GDM1 (cell line): Measurements from ENCODE around the gene RDH14.
A peak's percentile ranks its signal among the peaks of the same experiment; 100 is the strongest.

Experiments used
- DNase-seq: peaks from one replicate; lab custom pipeline; 2025; lab: John Stamatoyannopoulos, UW

The RDH14 gene

DNA sequence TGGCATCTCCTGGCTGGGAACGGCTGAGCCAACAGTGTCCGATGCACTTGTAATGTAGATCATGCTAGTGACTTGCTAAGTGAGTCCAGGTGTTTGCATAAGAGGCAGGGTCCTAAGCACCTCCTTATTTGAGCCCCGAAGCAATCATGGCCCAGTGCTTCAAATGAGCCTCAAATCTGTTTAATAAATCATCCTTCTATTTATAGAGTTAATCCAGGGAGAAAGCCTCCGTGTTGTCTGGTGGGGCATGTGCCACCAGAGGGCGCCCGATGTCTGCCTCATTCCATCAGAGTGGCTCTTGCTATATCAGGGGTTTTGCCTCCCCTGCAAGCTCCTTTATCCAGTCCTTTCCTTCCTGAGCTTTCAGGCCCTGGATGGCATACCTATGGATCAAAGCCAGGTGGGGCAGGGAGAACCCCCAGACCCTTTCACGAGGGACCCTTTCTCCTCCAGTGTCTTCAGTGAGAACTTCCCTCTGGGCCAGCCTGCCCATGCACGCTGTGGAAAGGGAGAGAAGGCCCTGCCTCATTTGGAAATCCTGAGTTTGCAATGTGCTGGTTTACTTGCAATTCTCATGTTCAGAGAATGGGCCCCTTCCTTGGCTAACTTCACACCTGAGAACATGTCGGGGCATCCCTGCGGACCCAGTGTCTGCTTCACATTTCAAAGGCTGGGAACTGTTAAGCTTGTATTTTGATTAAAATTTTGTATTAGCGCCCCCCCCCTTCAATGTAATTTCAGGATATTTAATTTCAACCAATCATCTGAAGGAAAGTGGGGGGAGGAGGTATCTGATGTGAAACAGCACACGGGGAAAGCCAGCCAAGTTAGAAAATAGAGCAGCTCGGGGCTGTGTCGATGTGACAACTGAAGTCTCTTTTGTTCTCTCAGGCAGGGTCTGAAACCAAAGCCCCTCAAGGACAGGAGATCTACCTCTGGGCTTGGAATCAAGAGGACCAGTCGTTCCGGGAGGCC, 39.7 kb downstream of the RDH14 start:
- DNase-seq, result peak; percentile 15

DNA sequence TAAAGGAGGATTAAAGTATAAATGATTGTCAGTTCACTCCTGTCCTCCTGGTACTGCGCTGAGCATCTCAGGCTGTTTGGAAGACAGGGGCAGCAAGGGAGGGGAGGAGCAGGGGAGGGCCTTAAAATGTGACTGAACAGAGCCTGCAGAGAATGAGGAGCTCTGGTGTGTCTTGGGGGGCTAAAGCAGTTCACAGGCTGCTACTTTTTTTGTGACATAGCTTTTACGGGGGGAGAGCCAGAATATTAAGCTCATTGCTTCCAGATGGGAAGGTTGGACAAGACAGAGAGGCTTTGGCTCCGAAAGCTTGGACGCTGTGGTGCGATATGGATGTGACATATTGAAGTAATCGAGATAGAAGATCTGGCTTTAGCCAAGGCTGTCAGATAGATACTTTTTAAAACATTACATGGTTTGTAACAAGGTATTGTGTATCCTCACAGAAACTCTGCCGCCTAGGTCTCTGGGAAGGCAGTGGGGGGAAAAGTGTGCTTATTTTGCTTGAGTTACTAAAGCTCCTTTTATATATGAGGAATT, 40.5 kb downstream of the RDH14 start:
- DNase-seq, result no peak

DNA sequence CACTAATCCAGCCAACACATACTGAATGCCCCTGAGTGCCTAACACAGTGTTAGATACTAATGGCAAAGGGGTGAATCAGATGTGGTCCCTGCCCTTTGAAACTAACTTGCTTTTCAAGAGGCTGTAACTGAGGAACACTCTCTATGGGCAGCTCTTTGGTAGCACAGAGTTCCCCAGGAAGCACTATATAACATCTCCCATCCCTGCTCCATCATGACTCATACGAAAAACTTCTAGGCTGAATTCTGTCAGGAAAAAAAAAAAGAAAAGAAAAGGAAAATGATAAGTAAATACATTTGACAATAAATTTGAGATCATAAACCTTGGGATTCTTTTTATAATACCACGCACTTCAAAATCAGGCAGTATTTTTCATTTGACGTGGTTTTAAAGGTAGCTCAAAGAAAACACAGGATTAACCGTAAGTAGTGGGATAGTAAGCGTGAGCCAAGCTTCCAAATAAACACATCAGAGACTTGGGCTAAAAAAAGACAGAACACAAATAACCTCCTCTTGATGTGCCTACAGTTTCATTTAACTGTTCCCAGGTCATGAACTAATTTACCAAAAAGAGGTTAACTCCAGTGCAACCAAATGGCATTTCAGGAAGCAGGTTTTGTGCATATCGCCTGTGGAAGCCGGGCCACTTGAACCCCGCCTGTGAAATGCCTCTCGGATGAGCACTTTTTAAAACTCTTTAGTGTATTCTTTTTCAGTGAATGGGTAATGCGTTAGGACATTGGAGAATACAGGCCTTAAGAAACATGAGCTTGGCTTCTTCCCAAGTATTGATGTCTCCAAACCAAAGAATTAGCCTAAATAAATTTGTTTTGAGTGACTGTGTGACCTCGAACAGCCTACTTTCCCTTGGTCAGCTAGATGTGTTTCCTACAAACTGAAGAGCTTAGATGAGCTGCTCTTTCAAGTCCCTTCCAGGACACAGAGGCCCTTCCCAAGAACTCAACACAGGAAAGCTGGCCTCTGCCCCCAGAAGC, 42.0 kb downstream of the RDH14 start:
- no peak for DNase-seq

DNA sequence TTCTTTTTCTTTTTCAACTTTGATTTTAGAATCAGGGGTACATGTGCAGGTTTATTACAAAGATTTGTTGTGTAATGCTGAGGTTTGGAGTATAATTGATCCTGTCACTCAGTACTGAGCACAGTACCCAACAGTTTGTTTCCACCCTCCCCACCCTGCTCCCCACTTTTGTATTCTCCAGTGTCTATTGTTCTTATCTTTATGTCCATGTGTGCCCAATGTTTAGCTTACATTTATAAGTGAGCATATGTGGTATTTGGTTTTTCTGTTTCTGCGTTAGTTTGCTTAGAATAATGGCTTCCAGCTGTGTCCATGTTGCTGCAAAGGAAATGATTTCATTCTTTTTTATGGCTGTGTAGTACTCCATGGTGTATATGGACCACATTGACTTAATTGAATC, 43.1 kb downstream of the RDH14 start:
- DNase-seq, result no peak

DNA sequence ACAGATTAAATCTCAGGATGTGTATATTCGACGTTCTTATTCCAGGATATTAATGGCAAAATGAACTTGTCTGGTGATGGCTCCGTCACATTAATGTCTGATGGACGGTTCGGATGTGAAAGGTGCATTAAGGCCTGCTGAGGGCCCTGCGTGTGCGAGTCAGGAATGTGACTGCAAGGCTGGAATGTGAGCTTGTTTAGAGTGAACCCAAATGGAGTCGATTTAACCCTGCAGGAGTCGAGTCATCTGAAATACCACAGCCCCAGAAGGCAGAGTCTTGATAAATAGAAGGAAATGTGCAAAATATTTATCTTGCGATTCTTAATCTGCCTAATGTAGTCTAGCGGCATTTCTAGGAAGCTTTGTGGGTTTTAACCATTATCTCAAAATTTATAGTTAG, 44.3 kb downstream of the RDH14 start:
- DNase-seq, result no peak

DNA sequence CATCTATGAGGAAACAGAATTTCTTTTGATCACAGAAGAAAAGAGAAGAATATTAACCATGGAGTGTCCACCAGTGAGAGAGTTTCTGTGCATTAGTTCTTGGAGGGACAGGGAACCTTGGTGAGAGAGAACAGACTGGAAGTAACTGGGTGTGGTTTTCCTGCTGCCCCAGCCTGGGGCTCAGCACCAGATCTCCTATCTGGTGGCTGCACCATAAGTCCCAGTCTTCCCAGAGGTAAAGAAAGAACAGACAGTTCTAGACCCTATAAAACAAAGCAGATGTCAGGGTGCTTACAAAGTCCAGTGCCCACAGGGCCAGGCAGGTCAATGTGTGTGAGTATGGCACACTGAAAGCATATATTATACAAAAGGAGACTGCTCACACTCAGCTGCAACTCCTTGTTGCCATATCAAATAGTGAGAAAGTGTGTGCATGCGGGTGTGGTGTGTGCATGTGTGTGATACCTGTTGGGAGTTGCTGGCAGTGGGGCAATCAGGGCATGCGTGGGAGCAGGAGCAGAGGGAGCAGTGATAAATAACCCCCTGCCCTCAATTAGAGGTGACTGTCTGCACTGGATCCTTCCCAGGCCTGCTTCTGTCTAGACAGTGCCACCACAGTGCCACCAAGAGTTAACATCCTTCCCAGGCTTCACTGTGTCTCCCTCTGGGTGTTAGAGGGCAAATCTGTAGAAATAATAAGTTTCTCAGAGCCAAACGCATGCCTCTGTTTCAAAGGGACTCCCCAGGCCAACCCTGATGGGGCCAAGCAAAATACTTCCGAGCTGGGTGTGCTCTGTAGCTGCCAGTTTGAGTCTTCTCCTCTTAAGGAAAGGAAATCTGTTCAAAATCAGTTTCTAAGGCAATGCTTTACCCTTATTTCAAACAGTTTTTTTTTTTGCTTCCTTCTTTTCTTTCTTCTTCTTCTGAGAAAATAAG, 45.7 kb downstream of the RDH14 start:
- DNase-seq, result no peak

DNA sequence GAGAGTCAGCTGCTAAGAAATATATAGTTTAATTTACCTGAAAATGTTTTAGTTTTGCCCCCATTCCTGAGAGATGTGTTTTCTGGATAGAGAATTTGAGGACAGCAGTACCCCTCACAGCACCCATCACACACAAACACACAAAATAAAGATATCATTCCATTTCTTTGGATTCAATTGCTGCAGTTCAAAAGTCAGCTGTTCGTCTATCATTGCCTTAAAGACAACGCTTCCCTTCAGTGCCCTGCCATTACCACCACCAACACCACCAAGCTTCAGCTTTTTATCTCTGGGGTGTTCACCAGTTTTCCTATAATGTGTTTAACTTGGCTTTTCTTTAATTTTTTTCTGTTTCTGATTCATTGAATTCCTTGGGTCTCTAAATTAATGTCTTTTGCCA, 49.7 kb downstream of the RDH14 start:
- no peak for DNase-seq

DNA sequence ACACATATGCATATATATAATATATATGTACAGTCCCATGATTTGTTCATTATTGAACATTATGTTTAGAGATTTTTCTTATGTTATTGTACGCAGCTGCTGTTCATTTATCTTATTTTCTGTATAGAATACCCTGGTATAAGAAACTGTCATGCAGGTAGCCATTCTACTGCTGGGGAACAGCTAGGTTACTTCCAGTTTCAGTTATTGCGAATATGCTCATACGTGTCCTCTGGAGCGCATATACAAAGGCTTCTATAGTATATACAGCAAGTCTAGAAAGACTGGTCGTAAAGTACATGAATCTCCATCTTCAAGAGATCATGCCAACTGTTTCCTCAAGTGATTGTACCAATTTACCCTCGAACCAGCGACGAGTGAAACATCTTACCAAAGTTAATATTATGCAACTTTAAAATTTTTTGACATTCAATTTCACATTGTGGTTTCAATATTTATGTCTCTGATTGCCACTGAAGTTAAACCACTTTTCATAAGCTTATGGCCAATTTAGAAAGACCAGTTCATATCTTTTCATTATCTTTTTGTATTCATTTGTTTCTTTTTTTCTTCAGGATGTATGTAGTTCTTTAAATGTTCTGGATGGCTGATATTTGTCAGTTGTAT, 53.5 kb downstream of the RDH14 start:
- no peak for DNase-seq

DNA sequence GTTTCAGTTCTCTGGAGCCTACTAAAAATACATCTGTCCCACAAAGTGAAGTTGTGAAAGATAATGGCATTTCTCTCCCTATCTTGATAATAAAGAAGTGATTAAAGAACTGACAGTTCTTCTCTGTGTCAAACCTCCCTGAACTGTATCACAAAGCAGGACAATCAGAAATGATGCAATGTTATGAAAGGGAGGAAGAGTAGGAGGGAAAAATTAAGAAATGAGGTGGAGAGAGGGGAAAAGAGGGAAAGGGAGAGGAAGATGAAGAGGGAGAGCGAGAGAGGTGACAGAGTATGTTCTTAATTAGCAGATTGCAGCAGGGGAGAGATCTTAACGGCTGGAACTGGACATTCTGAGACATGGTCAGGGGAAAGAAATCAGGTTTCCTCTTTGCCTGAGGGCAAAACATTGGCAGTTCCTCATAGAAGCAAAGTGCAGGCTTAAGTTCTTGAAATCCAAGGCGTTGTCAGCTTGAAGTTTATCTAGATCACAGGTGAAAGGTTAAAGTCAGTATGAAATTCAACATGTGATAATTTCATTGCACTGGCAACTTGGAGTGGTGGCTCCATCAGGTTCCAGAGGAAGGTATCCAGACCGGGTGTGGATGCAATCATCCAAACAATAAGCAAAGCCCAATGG, 54.6 kb downstream of the RDH14 start:
- DNase-seq, result no peak
